GM10248 (cell line): ENCODE measurements around the gene SPRN.
A peak's percentile ranks its signal among the peaks of the same experiment; 100 is the strongest.

ENCODE experiments used
- CTCF ChIA-PET: fragments of 300-600 bp; sonication (Branson Sonifier 250); formaldehyde crosslinking; extraction: SDS; loops from one replicate; lab custom pipeline; 2021; ENCODE audit warnings: antibody characterized with exemption; lab: Yijun Ruan, JAX
- POLR2A ChIA-PET: fragments of 350-650 bp; sonication (Branson Sonifier 250); formaldehyde crosslinking; extraction: SDS; loops from one replicate; lab custom pipeline; 2020; ENCODE audit warnings: antibody characterized with exemption; lab: Yijun Ruan, JAX
- DNase-seq: peaks from one replicate; pipeline ENCODE4 v3.0.0; 2012; ENCODE audit errors: extremely low spot score
- TF ChIP-seq, protein P1 (sequence below): IDR thresholded peaks from 2 replicates; pipeline ENCODE4 v1.5.1; 2012; ENCODE audit warnings: mild to moderate bottlenecking, low read depth; ENCODE audit errors: extremely low read depth, missing control alignments, control extremely low read depth

The SPRN gene

GRCh38 chr10:133381036-133381435 is 43.4 kb downstream of the SPRN start:
- no peak for DNase-seq
- ChIA-PET POLR2A (no interaction called here), CTCF (interaction anchor here (0.9 to 1.4 kb wide), 2 partner anchors 10 to 20 kb away, joined by 3 read pairs; no protein-coding TSS in a partner anchor)
- TF ChIP-seq, protein P1, sequence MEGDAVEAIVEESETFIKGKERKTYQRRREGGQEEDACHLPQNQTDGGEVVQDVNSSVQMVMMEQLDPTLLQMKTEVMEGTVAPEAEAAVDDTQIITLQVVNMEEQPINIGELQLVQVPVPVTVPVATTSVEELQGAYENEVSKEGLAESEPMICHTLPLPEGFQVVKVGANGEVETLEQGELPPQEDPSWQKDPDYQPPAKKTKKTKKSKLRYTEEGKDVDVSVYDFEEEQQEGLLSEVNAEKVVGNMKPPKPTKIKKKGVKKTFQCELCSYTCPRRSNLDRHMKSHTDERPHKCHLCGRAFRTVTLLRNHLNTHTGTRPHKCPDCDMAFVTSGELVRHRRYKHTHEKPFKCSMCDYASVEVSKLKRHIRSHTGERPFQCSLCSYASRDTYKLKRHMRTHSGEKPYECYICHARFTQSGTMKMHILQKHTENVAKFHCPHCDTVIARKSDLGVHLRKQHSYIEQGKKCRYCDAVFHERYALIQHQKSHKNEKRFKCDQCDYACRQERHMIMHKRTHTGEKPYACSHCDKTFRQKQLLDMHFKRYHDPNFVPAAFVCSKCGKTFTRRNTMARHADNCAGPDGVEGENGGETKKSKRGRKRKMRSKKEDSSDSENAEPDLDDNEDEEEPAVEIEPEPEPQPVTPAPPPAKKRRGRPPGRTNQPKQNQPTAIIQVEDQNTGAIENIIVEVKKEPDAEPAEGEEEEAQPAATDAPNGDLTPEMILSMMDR, result no peak

- CTCF ChIA-PET, result interaction anchor here (1.0 to 1.4 kb wide), 2 partner anchors 11 to 50 kb away, joined by 3 to 4 read pairs; no protein-coding TSS in a partner anchor
- POLR2A ChIA-PET, result interaction anchor here (0.6 kb wide), 1 partner anchor 11 kb away, joined by 3 read pairs; no protein-coding TSS in a partner anchor
- no peak for DNase-seq
Observed at GRCh38 chr10:133379801-133380666, 44.4 kb downstream of the SPRN start.

GRCh38 chr10:133379152-133379800 is 45.1 kb downstream of the SPRN start, which contains the start of gene PAOX:
PAOX (plus strand) TSS chr10:133379262; CDS start chr10:133379317, 55 bp downstream.
- POLR2A ChIA-PET, result no interaction called here
- CTCF ChIA-PET, result interaction anchor here (1.0 to 3.4 kb wide), 2 partner anchors 10 to 50 kb away, joined by 4 to 12 read pairs; no protein-coding TSS in a partner anchor
- DNase-seq, result peak; percentile 84
- TF ChIP-seq, protein P1, result no peak

More at GRCh38 chr10:133379801-133380666, 44.4 kb downstream of the SPRN start:
- TF ChIP-seq, protein P1, result no peak

- peak; percentile 70 for DNase-seq
- TF ChIP-seq, protein P1, result no peak
- CTCF ChIA-PET, result interaction anchor here (1.4 to 3.4 kb wide), 2 partner anchors 11 to 18 kb away, joined by 3 to 12 read pairs; no protein-coding TSS in a partner anchor
- POLR2A ChIA-PET, result no interaction called here
Observed at GRCh38 chr10:133378251-133379096, 46.0 kb downstream of the SPRN start.

GRCh38 chr10:133377818-133378250 is 46.6 kb downstream of the SPRN start:
- TF ChIP-seq, protein P1, result no peak
- POLR2A ChIA-PET, result no interaction called here
- DNase-seq, result no peak
- CTCF ChIA-PET, result interaction anchor here (1.0 to 3.4 kb wide), 4 partner anchors 12 to 48 kb away, joined by 3 to 12 read pairs (median 4); no protein-coding TSS in a partner anchor
